H9 (cell line): ENCODE measurements around the gene DHX30. TPM values are rescaled to one million over a fixed set of nuclear protein-coding genes. Genes with fewer than 3 reads are reported as not detected.
"Not testable (repeated sequence)": the region's sequence is repeated elsewhere in the genome, so short reads cannot be mapped to it uniquely, and the experiment has no call there.

ENCODE experiments used
- DNase-seq: peaks from one replicate; pipeline ENCODE4 v3.0.0-alpha.2; 2017
- H2AFZ ChIP-seq: one replicate; pipeline ENCODE4 v1.6.1; 2013; ENCODE audit warnings: mild to moderate bottlenecking, low read length, control low read depth, moderate library complexity
- H2AK5ac ChIP-seq: 2 replicates; pipeline ENCODE4 v1.6.1; 2013; ENCODE audit warnings: low read length, control low read depth, mixed read lengths; ENCODE audit not compliant: insufficient read length
- H2BK120ac ChIP-seq: one replicate; pipeline ENCODE4 v1.6.1; 2013; ENCODE audit warnings: low read depth, mild to moderate bottlenecking, low read length, control low read depth, inconsistent platforms; ENCODE audit not compliant: poor library complexity, severe bottlenecking
- H2BK12ac ChIP-seq: 2 replicates; pipeline ENCODE4 v1.6.1; 2013; ENCODE audit warnings: low read length, control low read depth, mixed read lengths, low read depth; ENCODE audit not compliant: insufficient read length
- H2BK15ac ChIP-seq: 2 replicates; pipeline ENCODE4 v1.6.1; 2013; ENCODE audit warnings: low read depth, low read length, control low read depth
- H2BK20ac ChIP-seq: one replicate; pipeline ENCODE4 v1.6.1; 2013; ENCODE audit warnings: low read depth, mild to moderate bottlenecking, low read length, control low read depth, inconsistent platforms; ENCODE audit not compliant: poor library complexity, severe bottlenecking
- H2BK5ac ChIP-seq: 2 replicates; pipeline ENCODE4 v1.6.1; 2013; ENCODE audit warnings: low read length, control low read depth, mixed read lengths; ENCODE audit not compliant: insufficient read length
- H3K14ac ChIP-seq: 2 replicates; pipeline ENCODE4 v1.6.1; 2013; ENCODE audit warnings: low read length, control low read depth; ENCODE audit not compliant: insufficient read depth
- H3K18ac ChIP-seq: 2 replicates; pipeline ENCODE4 v1.6.1; 2013; ENCODE audit warnings: low read depth, mild to moderate bottlenecking, mixed read lengths, low read length, control low read depth; ENCODE audit not compliant: insufficient read length
- H3K23ac ChIP-seq: 2 replicates; pipeline ENCODE4 v1.6.1; 2013; ENCODE audit warnings: low read length, control low read depth, mixed read lengths, low read depth; ENCODE audit not compliant: insufficient read length
- H3K23me2 ChIP-seq: 2 replicates; pipeline ENCODE4 v1.6.1; 2013; ENCODE audit warnings: low read depth, mild to moderate bottlenecking, mixed read lengths, low read length, control low read depth; ENCODE audit not compliant: insufficient read length, poor library complexity, severe bottlenecking
- H3K27ac ChIP-seq: 2 replicates; pipeline ENCODE4 v1.5.1; 2013; ENCODE audit warnings: low read length, control low read depth, mixed read lengths, low read depth; ENCODE audit not compliant: insufficient read length
- H3K27me3 ChIP-seq: 2 replicates; pipeline ENCODE4 v1.6.1; 2013; ENCODE audit warnings: low read length, control low read depth, inconsistent platforms; ENCODE audit not compliant: insufficient read depth
- H3K4ac ChIP-seq: 2 replicates; pipeline ENCODE4 v1.6.1; 2013; ENCODE audit warnings: low read depth, mild to moderate bottlenecking, control low read depth, inconsistent platforms, low read length, moderate library complexity
- H3K4me1 ChIP-seq: 2 replicates; pipeline ENCODE4 v1.6.1; 2013; ENCODE audit warnings: low read length, control low read depth, inconsistent platforms; ENCODE audit not compliant: insufficient read depth
- H3K4me2 ChIP-seq: 2 replicates; pipeline ENCODE4 v1.6.1; 2013; ENCODE audit warnings: low read length, control low read depth, mixed read lengths; ENCODE audit not compliant: insufficient read length, insufficient read depth
- H3K56ac ChIP-seq: 2 replicates; pipeline ENCODE4 v1.6.1; 2013; ENCODE audit warnings: low read depth, mild to moderate bottlenecking, mixed read lengths, low read length, control low read depth; ENCODE audit not compliant: insufficient read length
- H3K79me1 ChIP-seq: 2 replicates; pipeline ENCODE4 v1.6.1; 2013; ENCODE audit warnings: low read depth, mild to moderate bottlenecking, moderate library complexity, low read length, control low read depth, inconsistent platforms; ENCODE audit not compliant: insufficient read depth, poor library complexity, severe bottlenecking
- H3K79me2 ChIP-seq: 2 replicates; pipeline ENCODE4 v1.6.1; 2013; ENCODE audit warnings: low read length, control low read depth, inconsistent platforms; ENCODE audit not compliant: insufficient read depth
- H3K9ac ChIP-seq: 2 replicates; pipeline ENCODE4 v1.6.1; 2013; ENCODE audit warnings: low read length, control low read depth, mixed read lengths; ENCODE audit not compliant: insufficient read length; ENCODE audit errors: extremely low read depth
- H3K9me3 ChIP-seq: one replicate; pipeline ENCODE4 v1.6.1; 2013; ENCODE audit warnings: low read depth, low read length, inconsistent platforms; ENCODE audit not compliant: control insufficient read depth
- H3T11ph ChIP-seq: one replicate; pipeline ENCODE4 v1.6.1; 2013; ENCODE audit warnings: mild to moderate bottlenecking, low read length, control low read depth, inconsistent platforms
- H4K20me1 ChIP-seq: one replicate; pipeline ENCODE4 v1.6.1; 2013; ENCODE audit not compliant: control insufficient read depth, insufficient read length, insufficient read depth
- H4K5ac ChIP-seq: 2 replicates; pipeline ENCODE4 v1.6.1; 2013; ENCODE audit warnings: low read depth, mild to moderate bottlenecking, mixed read lengths, low read length, control low read depth; ENCODE audit not compliant: insufficient read length
- H4K8ac ChIP-seq: replicated peaks from 2 replicates; pipeline ENCODE4 v1.6.1; 2013; ENCODE audit warnings: low read length, control low read depth, mixed read lengths, low read depth; ENCODE audit not compliant: insufficient read length
- H4K91ac ChIP-seq: 2 replicates; pipeline ENCODE4 v1.6.1; 2013; ENCODE audit warnings: low read depth, mild to moderate bottlenecking, moderate library complexity, mixed read lengths, low read length, control low read depth; ENCODE audit not compliant: insufficient read length
- H3K27ac Mint-ChIP-seq, 3 experiments: 2 replicates in 2 of 3; 3 replicates in 1 of 3; pipeline ENCODE4 v1.8.0; 2020 to 2021; ENCODE audit warnings: mixed read lengths in 3 of 3, mild to moderate bottlenecking in 1 of 3, moderate library complexity in 1 of 3
- H3K27me3 Mint-ChIP-seq: 2 replicates; pipeline ENCODE4 v1.8.0; 2021; ENCODE audit warnings: low read depth, mild to moderate bottlenecking, moderate library complexity, mixed read lengths
- H3K36me3 Mint-ChIP-seq, 3 experiments: 2 replicates in 2 of 3; 3 replicates in 1 of 3; pipeline ENCODE4 v1.8.0; 2020 to 2021; ENCODE audit warnings: low read depth in 3 of 3, mixed read lengths in 3 of 3; ENCODE audit not compliant: insufficient read depth in 1 of 3
- H3K4me1 Mint-ChIP-seq, 2 experiments: 2 replicates each; pipeline ENCODE4 v1.8.0; 2020; ENCODE audit warnings: mixed read lengths in 2 of 2
- H3K4me3 Mint-ChIP-seq, 2 experiments: 2 replicates in 1 of 2; 3 replicates in 1 of 2; pipeline ENCODE4 v1.8.0; 2020 to 2021; ENCODE audit warnings: mild to moderate bottlenecking in 2 of 2, mixed read lengths in 2 of 2, moderate library complexity in 1 of 2
- H3K9me3 Mint-ChIP-seq, 2 experiments: 2 replicates in 1 of 2; 3 replicates in 1 of 2; pipeline ENCODE4 v1.8.0; 2020; ENCODE audit warnings: mild to moderate bottlenecking in 2 of 2, mixed read lengths in 2 of 2, moderate library complexity in 1 of 2
- CTCF ChIP-seq: fragments of 200-600 bp; sonication (generic); conservative IDR thresholded peaks from 3 replicates; pipeline ENCODE4 v1.8.0; 2021; ENCODE audit warnings: antibody characterized with exemption, mild to moderate bottlenecking
- WGBS: extraction: QIAGEN DNeasy Blood & Tissue Kit; methylation state at CpG from one replicate; pipeline ENCODE4 v1.1.7; 2013; ENCODE audit warnings: missing lambda C conversion rate, low lambda C conversion rate, mixed read lengths; ENCODE audit not compliant: insufficient read length; ENCODE audit errors: extremely low coverage; 5-methylcytosine and 5-hydroxymethylcytosine counted together
- total RNA-seq: library from RNA; stranded (reverse); gene quantifications from 2 replicates; pipeline ENCODE4 v1.2.1, GENCODE V29; 2021

DHX30 gene
- total RNA-seq, 1 experiment from 2014 or later, result 107 TPM

GRCh38 chr3:47758261-47759025 lies 44.5 kb upstream of the DHX30 start:
- Histone ChIP-seq H3K27ac (no peak overlapping the region), H3K23ac (no peak overlapping the region), H2BK12ac (no peak overlapping the region), H2BK5ac (no peak overlapping the region), H3K18ac (no peak overlapping the region), H2BK120ac (no peak overlapping the region), H2BK20ac (no peak overlapping the region), H3K4me1 (no peaks in the 10 kb centered on the region), H3T11ph (no peak overlapping the region), H4K91ac (no peak overlapping the region), H3K14ac (no peak overlapping the region), H3K23me2 (no peaks in the 10 kb centered on the region), H3K4me2 (no peak overlapping the region), H2AK5ac (no peak overlapping the region), H3K79me2 (peaks cover 35% of the 10 kb centered on the region; the same call in 1 of the 2 replicates), H3K27me3 (no peaks in the 10 kb centered on the region), H3K56ac (no peak overlapping the region), H2BK15ac (no peak overlapping the region), H3K9ac (no peak overlapping the region), H4K20me1 (no peaks in the 10 kb centered on the region), H3K79me1 (peaks cover 6% of the 10 kb centered on the region), H4K8ac (no peak overlapping the region), H3K9me3 (no peaks in the 10 kb centered on the region), H3K4ac (no peak overlapping the region), H4K5ac (no peak overlapping the region), H2AFZ (no peak overlapping the region)
- TF ChIP-seq CTCF, result no peak
- no CpG with 5 or more reads among the region's 14 CpGs for whole genome bisulfite sequencing
- H3K27me3 Mint-ChIP-seq, result peaks cover 1% of the 10 kb centered on the region; the same call in 1 of the 2 replicates
- H3K36me3 Mint-ChIP-seq, result peaks cover 20 to 63% (median 37%) of the 10 kb centered on the region in 3 experiments; a peak in 6 of 7 replicates
- H3K27ac Mint-ChIP-seq, result no peak overlapping the region
- no peaks in the 10 kb centered on the region for H3K4me1 Mint-ChIP-seq
- DNase-seq, result no peak
- no peak overlapping the region for H3K4me3 Mint-ChIP-seq
- H3K9me3 Mint-ChIP-seq, result 0 out of 5 replicates have a peak, but pooled peaks cover 0 to 3% of the 10 kb centered on the region in 2 experiments

- H3K23ac ChIP-seq, H2BK20ac ChIP-seq, DNase-seq, H3K4ac ChIP-seq, H2BK5ac ChIP-seq, H3T11ph ChIP-seq, H3K4me1 Mint-ChIP-seq, H2AK5ac ChIP-seq, H3K27me3 ChIP-seq, H3K4me3 Mint-ChIP-seq, H3K14ac ChIP-seq, H2BK120ac ChIP-seq, H4K91ac ChIP-seq, H3K4me1 ChIP-seq, H2BK12ac ChIP-seq, H2AFZ ChIP-seq, H3K4me2 ChIP-seq, H3K9me3 Mint-ChIP-seq, H3K56ac ChIP-seq, H3K18ac ChIP-seq, H3K27me3 Mint-ChIP-seq, H4K20me1 ChIP-seq, H2BK15ac ChIP-seq, H4K5ac ChIP-seq, H4K8ac ChIP-seq, H3K79me1 ChIP-seq, H3K9me3 ChIP-seq, H3K27ac ChIP-seq, H3K23me2 ChIP-seq, H3K9ac ChIP-seq: not testable (repeated sequence)
- H3K79me2 ChIP-seq, result peaks cover 37% of the 10 kb centered on the region; the same call in 1 of the 2 replicates
- Mint-ChIP-seq H3K27ac (peak overlapping the region in 1 of 3 experiments; percentile 28; a peak in 1 of 7 replicates), H3K36me3 (peaks cover 25 to 65% (median 47%) of the 10 kb centered on the region in 3 experiments; a peak in 6 of 7 replicates)
- no CpG with 5 or more reads among the region's 4 CpGs for WGBS
Measured at GRCh38 chr3:47760207-47760606, 42.7 kb upstream of the DHX30 start.
